Uterine smooth muscle cell (primary cell): ENCODE measurements around the gene ZNF736. TPM values are rescaled to one million over a fixed set of nuclear protein-coding genes. Genes with fewer than 3 reads are reported as not detected.

Source experiments
- total RNA-seq: library from RNA; depleted of rRNA; stranded (reverse); fragments of >200 nt; gene quantifications from 2 replicates; pipeline ENCODE4 v1.2.3, GENCODE V29; 2014

The ZNF736 gene
- 14.7 and 18.6 TPM in 2 replicates for total RNA-seq

GRCh38 chr7:64313740-64314491 lies at the start of gene ZNF736:
ZNF736 (plus strand) TSS chr7:64313961; CDS start chr7:64314151, 190 bp downstream.

Other genes with a start within 250 kb of the ZNF736 start
- not detected in 2 replicates for gene ZNF735, start 106.8 kb upstream of the ZNF736 start, total RNA-seq
- gene ZNF679, start 85.5 kb upstream of the ZNF736 start, total RNA-seq = not detected in 2 replicates
- gene ZNF680, start 249.1 kb downstream of the ZNF736 start, total RNA-seq = 9.5 and 12.9 TPM in 2 replicates